Neural progenitor cell (in vitro differentiated cells): ENCODE data around the gene PAK6.

Source experiments
- EZH2 ChIP-seq: fragments of 200-600 bp; sonication (generic); IDR thresholded peaks from 2 replicates; pipeline ENCODE4 v1.6.1; 2017; ENCODE audit warnings: antibody characterized with exemption, mild to moderate bottlenecking, moderate library complexity
- EZH2phosphoT487 ChIP-seq: fragments of 200-600 bp; sonication (generic); IDR thresholded peaks from 2 replicates; pipeline ENCODE4 v1.6.1; 2017; ENCODE audit warnings: antibody characterized with exemption
- TF ChIP-seq, protein P1 (sequence below): fragments of 200-600 bp; sonication (generic); IDR thresholded peaks from 2 replicates; pipeline ENCODE4 v1.5.1; 2017; ENCODE audit warnings: antibody characterized with exemption, mild to moderate bottlenecking

GRCh38 chr15:40226736-40227135, 12.1 kb upstream of the PAK6 start:
- TF ChIP-seq, protein P1, sequence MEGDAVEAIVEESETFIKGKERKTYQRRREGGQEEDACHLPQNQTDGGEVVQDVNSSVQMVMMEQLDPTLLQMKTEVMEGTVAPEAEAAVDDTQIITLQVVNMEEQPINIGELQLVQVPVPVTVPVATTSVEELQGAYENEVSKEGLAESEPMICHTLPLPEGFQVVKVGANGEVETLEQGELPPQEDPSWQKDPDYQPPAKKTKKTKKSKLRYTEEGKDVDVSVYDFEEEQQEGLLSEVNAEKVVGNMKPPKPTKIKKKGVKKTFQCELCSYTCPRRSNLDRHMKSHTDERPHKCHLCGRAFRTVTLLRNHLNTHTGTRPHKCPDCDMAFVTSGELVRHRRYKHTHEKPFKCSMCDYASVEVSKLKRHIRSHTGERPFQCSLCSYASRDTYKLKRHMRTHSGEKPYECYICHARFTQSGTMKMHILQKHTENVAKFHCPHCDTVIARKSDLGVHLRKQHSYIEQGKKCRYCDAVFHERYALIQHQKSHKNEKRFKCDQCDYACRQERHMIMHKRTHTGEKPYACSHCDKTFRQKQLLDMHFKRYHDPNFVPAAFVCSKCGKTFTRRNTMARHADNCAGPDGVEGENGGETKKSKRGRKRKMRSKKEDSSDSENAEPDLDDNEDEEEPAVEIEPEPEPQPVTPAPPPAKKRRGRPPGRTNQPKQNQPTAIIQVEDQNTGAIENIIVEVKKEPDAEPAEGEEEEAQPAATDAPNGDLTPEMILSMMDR: no peak
- TF ChIP-seq EZH2 (no peak), EZH2phosphoT487 (no peak)
